Pons (tissue), 1 donor: Measurements from ENCODE around the gene MYZAP.

ENCODE experiments used
- DNase-seq: peaks from one replicate; pipeline ENCODE4 v3.0.0-alpha.2; 2016; ENCODE audit warnings: low spot score

MYZAP gene, protein sequence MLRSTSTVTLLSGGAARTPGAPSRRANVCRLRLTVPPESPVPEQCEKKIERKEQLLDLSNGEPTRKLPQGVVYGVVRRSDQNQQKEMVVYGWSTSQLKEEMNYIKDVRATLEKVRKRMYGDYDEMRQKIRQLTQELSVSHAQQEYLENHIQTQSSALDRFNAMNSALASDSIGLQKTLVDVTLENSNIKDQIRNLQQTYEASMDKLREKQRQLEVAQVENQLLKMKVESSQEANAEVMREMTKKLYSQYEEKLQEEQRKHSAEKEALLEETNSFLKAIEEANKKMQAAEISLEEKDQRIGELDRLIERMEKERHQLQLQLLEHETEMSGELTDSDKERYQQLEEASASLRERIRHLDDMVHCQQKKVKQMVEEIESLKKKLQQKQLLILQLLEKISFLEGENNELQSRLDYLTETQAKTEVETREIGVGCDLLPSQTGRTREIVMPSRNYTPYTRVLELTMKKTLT

DNA sequence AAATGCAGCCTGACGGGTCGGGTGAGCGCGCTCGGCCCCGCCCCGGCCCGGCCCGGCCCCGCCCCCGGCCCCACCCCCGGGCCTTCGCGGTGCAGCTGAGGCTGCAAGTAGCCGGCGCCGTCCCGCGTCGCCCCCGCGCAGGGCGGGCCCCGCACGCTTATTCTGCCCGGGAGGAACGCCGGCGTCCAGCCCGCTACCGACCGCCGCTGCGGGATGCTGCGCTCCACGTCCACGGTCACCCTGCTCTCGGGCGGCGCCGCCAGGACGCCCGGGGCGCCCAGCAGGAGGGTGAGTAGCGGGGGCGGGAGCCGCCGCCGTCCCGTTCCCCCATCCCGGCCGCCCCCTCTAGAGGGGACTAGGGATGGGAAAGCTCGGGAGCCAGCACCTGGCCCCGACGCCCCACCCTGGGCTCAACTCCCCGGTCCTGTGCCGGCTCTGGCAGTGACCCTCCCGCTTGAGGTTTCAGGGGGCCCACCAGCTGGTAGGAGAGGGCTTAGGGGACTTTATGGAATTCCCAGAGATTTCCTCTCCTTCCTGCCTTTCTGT is at the start of gene MYZAP:
Gene MYZAP, plus strand, starts transcription at position 83 of the 546 bp plus-strand sequence. Its CDS starts 131 bp downstream, at position 214.
- no peak for DNase-seq

DNA sequence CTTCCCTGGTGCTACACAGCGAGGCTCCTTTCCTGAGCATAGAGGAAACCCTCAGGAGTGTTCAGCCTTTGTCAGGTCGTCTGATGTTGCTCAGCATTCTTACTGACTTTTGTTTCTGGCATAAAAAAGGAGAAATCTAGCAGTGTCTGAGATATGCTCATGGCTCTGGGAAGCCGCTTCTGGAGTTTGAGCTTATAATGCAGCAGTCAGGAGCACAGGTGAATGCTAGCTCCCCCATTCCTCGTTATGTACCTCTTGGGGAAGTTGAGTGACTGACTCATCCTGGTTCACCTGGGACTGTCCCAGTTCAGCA is 49.2 kb upstream of the MYZAP start:
- no peak for DNase-seq

DNA sequence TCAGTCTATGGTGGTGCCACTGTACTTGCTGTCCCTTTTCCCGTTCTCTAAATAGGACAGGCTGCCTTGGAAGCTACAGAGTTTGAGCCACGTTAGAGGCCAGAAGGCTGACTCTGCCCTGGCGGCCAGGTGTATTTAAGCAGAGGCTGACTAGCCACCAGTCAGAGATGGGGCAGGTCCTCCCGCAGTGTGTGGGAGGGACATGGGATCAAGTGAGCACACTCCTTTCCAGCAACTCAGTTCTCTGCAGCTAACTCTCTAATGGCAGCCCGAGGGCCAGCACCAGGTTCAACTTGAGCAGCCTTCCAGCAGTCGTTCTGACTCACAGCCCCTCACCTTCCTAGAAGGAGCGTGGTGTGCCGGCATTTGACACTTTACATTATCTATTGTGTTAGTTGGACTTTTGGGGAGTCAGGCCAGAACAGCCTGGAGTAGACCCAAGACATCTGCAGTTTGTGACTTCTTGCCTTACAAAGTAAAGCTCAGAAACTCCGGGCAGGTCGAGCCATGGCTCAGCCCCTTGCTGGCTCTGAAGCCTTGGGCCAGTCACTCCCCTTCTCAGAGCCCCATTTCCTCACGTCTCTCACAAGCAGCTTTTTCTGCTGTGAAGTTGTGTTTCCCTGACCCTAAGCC is 46.7 kb upstream of the MYZAP start:
- DNase-seq: no peak

DNA sequence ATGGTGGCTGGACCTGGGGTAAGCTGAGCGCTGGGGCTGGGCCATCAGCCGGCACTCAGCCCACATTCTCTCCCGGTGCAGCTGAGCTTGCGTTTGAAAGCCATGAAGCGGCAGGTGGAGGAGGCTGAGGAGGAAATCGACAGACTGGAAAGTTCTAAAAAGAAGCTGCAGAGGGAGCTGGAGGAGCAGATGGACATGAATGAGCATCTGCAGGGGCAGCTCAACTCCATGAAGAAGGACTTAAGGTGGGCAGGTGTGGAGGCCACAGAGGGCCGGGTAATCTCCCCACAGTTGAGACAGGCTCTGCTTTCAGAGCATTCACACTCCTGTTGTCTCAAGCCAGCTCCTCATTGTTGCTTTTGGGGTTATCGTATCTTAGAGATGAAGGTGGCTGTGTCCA is 45.7 kb upstream of the MYZAP start:
- no peak for DNase-seq

DNA sequence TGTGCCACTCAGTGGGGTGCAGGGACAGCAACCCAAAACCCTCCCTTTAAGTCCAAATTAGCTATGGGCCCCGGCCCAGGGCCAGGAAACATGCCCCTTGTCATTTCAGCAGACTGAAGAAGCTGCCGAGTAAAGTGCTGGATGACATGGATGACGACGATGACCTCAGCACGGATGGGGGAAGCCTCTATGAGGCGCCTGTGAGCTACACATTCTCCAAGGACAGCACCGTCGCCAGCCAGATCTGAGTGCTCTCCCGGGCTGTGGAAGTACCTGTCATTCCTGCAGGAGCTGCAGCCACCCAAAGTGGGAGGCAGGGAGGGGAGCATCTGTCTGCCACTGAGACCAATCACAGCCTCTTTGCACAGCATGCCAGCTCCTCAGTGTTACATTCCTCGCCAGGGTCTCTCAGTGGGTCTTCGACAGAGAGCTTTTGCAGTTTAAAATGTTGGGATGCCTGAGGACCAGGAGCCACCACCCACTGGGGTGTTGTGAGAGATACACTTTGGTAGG is 44.4 kb upstream of the MYZAP start:
- no peak for DNase-seq

DNA sequence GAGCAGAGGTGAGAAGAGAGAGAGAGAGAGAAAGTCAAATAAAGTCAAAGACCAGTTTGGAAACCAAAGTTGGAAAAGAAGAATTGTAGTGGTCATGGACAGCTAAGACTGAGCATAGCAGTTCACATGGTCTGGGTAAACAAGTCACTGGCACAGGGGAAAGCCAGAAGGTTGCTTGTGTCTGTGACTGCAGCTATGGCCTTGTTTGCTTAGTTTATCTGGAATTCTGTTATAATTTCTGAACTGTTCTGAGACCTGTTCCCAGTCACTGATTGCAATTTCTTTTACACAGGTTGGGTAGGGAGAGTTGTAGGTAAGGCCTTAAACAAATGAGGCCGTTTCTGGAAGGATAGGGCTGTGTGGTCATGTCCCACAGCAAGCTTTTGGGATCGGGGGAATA is 43.4 kb upstream of the MYZAP start:
- DNase-seq: no peak

DNA sequence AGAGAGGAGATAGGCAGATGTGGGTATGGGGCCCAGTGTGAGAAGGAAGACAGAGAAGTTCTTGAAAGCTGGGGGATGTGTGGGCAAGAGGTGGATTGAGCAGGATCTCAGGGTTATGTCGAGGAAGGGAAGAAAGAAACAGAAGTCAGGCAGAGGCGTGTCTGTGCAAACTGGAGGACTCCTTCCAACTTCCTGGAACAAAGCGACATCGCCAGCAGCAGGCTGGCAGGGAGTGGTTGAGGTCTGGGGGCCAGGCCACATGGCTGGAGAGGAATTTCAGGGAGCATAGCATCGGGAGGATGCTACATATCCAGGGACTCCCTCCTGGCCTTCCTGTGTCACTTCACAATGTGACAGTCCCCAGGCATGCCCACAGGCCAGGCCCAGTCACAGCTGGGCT is 42.9 kb upstream of the MYZAP start:
- DNase-seq: no peak

DNA sequence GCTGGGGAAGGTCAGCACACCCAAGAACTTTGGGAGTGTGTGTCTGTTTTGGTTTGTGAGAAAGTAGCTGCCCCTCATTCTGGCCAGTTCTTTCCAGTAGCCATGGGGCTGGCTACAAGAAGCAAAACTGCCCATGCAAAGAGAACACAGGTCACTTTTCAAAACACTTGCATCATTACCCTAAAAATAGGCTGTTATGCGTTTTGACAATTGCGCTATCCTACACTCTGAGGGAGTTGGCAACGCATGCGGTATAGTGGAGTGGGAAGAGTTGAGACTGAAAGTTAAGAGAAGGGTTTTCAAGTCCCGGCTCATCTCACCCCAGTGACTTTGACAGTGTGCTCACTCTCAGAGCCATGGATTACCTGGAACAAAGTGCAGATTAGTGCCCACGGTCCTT is 41.8 kb upstream of the MYZAP start:
- DNase-seq: no peak

DNA sequence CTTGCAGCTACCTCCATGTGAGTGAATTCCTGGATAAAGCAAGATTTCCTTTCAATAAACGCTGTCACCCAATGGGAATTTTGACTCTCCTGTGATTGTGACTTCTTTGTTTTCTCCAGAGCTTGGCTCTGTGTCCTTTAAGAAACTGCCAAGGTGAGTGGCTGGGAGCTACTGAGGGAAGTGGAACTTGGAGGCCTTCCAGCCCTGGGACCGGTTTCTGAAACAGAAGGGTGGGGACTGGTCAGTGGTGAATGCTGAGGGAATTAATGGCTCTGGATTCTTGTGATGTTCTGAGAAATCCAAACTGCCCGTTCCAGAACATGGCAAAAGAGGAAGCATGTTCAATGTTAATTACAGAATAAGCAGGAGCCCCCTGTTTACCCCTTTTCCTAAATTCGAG is 41.1 kb upstream of the MYZAP start:
- DNase-seq: peak; percentile 60

DNA sequence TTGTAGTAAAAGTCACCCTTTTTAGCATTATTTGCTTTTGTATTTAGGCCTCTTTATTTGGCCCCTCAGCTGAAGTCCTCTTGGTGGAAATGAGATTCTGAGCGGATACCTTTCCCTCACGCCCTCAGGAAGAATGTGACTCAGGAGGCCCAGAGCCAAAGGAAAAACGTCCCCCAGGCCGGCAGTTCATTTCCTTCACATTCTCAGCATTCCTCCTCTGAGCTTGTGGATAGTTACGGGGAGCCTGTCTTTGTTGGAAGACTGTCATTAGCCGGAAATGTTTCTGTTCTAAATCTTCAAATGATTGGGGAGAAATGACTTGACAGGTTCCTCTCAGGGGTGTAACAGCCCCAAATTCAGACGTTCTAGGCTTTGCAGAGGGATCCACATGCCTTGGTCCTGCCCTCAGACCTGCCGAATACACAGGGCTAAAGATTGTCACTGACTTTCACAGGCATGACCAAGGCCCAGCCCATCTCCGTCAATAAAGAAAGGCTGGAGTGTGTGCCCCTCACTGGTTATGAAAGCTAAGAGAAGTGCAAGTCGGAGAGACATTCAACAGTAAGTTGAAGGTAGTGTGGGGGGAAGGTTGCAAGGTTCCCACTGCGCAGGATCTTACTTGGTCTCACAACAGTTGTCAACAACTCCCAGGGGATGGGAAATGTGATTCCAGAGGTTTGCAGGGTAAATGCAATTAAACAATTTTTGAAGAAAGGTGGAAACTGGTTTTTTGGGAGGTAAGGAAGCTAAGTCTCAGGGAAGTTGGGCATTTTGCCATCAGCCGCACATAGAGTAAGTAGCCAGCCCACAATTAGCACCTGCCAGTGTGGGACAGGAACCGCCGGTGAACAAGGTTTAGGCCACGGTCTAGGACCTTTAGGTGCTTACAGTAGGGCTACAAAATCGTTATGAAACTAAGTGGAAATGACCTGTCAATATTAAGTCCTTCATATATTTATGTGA is 39.7 kb upstream of the MYZAP start:
- DNase-seq: no peak

DNA sequence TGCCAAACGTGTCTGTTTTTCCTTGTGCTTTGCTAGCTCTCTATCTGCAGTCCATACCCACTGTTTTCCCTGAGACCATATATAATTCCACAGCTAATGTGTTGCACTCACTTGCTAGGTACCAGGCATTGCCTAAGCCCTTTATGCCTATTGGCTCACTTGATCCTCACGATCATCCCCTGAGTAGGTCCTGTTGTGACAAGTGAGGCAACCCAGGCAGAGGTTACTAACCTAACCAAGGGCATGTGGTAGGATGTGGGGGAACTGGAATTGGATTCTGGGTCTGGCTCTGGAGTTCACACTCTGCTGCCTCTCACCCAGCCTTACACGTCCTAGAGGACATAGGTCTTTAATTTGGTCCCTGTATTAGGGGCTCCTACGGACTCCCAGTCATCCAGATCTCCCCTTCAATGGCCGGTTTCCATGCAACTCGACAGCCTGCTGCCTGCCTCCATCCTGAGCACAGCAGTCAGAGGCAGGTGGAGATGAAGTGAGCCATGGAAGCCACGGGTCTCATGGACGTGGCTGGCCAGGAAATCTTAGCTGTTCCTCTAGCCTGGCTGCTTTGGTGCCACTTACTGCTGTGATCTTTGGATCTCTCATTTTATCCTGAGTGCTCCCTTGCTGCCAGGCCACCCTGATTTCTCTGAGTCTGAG is 38.9 kb upstream of the MYZAP start:
- DNase-seq: no peak

DNA sequence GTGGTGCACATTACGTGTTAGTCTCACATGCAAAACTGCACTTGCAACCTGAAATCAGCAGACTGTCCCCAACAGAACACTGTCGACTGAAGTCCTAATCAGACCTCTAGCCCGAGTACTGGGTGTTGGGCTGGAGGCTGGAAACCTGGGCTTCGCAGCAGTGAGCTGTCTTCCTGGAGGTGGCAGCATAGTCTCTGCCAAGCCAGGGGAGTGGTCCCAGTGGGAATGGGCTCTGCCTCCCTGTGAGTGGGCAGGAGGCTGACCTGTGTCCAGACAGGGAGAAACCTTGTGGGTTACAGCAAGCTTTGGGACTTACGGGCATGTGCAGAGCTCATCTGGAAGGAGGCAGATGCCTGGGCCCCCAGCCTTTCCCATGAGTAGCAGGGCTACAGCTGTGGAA is 38.2 kb upstream of the MYZAP start:
- no peak for DNase-seq

DNA sequence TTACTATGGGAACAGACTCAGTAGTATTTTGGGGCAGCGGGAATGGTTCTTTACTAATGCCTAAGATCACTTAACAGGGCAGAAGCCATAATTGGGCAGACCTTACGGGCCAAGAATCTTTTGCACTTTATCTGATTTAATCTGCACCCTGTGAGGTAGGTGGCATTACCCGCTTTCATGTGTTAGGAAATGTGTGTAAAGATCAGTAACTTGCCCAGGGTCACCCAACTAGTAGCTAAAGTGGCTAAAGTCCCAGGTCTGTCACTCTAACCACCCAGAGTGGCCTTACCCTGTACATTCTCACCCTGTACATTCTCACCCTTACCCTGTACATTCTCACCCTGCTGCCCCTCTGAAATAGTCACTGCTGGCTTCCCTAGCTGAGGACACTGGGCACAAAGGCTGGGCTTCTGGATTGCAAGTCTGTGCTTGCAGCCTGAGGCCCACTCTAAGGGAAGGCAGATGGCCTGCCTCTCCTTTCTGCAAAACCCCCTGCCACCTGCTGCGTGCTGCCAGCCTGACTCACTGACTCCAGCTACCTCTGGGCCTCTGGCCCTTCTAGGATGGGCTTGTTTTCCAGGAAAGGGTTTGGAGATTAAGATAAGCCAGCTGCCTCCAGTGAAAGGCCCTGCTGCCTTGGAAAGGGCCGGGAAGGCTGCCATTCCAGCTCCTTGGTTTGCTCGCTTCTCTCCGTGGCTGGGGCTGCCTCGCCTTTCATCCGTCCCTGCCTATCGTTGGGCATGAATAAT is 37.5 kb upstream of the MYZAP start:
- DNase-seq: no peak

DNA sequence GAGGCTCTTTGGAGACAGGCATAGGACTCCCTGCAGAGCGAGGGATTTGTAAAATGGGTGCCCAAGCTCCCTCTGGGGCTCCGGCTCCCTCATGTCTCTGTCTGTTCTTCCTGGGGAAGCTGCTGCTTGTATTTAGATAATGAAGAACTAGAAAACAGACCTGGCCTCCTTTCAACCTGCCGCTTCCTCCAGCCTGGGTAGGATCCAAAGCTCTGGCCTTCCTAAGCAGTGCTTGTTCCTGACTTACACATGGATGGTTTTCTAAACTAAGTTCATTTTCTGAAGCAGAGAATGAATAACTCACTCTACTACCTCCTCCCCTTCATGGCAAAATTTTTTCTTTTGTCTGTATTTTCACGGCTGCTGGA is 36.9 kb upstream of the MYZAP start:
- DNase-seq: no peak

DNA sequence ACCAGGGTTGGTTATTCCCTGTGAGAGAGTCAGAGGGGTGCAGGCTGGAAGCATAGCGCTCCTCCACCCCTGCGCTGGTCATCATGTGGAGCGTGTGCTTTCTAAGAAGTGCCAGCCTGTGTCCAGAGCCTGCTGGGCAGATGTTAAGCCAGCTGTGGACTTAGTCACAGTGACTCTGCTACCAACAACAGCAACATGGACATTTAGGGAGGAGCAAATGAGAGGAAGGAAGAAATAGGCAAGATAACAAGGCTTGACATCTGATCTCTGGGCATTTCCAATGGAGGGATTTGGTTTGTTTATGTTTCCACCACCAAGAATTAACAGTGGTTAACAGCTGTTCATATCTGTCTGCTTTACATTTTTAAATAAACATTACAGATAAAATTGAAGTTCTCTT is 36.4 kb upstream of the MYZAP start:
- no peak for DNase-seq

DNA sequence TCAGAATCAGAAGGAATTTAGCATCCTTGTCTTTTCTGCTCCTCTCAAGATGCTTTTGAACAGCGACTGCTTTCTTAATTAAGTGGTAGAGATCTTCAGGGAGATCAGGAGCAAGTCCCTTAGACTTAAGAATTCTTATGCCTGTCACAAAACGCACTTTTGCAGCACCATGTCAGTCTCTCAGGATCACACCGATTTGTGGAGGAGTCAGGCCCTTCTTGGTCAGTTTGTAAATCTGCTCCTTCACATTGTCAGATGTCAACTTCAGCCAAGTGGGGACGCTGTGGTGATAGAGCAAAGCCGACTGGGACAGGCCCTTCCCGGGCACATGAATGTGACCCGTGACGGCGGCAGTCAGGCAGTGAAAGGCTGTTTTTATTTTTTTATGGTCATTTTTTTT is 35.7 kb upstream of the MYZAP start:
- DNase-seq: no peak

DNA sequence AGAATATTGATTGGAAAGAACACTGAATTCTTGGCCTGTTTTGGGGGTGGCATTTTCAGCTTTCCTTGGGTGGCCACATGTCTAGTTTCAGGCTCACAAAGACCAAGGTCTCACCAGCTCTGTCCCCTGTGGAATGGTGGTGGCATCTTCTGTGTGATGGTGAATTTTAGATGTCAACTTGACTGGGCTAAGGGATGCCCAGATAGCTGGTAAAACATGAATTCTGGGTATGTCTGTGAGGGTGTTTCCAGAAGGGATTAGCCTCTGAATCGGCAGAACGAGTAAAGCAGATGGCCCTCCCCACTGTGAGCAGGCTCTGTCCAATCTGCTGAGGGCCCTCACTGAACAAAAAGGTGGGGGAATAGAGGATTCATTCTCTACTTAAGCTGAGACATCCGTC is 34.4 kb upstream of the MYZAP start:
- DNase-seq: no peak

DNA sequence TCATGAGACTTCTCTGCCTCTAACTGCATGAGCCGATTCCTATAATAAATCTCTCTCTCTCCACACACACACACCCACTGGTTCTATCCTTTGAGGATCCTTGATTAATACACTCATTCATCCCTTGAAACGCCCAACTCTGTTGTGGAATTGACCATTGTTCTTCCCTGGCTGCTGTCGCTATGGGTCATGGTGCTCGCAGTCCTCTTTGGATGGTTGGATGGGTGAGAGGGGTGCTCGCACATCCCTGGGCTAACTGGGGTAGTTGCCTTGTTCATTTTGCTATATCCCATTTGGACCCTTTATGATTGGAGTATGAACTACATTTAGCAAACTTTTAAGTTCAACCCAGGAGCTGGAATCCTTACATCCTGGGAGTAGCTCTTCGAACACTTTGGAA is 33.9 kb upstream of the MYZAP start:
- DNase-seq: no peak

DNA sequence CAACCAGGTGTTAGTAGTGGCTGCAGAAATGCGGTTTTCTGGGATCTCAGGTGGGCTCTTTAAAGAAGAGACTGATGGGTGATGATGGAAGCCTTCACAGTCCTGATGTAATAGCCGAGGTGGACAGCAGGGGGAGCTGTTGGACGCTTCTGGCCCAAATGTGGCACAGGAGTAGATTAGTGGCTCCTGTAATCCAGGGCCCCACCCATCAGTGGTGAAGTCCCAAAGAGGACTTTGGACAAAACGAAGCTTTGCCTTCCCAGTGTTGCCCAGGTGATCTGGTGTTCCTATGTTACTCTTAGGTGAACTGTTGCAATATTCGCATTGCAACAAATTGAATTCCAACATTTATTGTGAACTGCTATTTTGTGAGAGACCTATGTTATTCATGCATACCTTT is 31.8 kb upstream of the MYZAP start:
- peak; percentile 44 for DNase-seq

DNA sequence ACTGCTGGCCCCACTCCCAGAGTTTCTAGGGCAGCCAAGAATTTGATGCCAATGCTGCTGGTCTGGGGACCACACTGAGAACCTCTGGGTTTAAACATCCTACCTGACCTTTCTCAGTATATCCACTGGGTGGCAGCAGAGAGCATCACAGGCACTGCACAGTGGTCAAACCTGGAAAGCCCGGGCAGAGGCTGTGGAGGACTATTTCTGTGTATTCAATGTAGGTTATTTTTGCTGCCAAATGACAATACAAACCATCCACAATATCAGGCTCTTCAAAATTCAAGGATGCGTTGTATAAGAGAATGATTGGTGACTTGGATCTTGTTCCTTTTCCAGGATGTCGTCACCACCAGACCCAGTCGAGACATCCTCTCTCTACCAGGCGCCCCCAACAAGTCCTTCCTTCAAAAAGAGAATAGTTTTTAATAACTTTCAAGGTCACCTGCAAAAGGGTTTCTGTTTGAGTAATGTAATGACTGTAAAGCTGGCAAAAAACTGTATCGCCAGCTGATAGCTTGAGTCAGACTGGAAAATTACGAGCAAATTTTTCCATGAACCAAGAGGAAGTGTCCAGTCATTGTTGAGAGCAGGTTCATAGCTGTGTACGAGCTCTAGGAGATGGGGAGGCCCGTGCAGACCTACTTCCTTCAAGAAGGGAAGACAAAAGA is 30.5 kb upstream of the MYZAP start:
- DNase-seq: peak; percentile 79
